Right renal pelvis (tissue), 4 donors: ENCODE data around the gene MLLT3. TPM values are rescaled to one million over a fixed set of nuclear protein-coding genes. Genes with fewer than 3 reads are reported as not detected.
"Not testable (repeated sequence)": the region's sequence is repeated elsewhere in the genome, so short reads cannot be mapped to it uniquely, and the experiment has no call there.

Experiments
- DNase-seq, 4 donors: peaks; one replicate each; pipeline ENCODE4 v3.0.0-alpha.2; 2013; ENCODE audit warnings: low read depth in 4 of 4, low spot score in 3 of 4, missing footprints in 1 of 4
- polyA plus RNA-seq, 4 donors: library from polyadenylated mRNA; unstranded; fragments of 120-200 nt; gene quantifications; one replicate each; pipeline ENCODE4 v1.2.1, GENCODE V29; 2013; ENCODE audit not compliant: insufficient read length in 4 of 4

MLLT3 gene
- polyA plus RNA-seq, 4 donors, result 29.0 to 36.0 (median 33.3) TPM

- no peak for DNase-seq
These were observed 21.0 kb downstream of the MLLT3 start for GRCh38 chr9:20601292-20601691.

GRCh38 chr9:20599195-20599594 is 23.1 kb downstream of the MLLT3 start:
- DNase-seq, result no peak

GRCh38 chr9:20598367-20598766 is 23.9 kb downstream of the MLLT3 start:
- no peak for DNase-seq

GRCh38 chr9:20597862-20598261 is 24.4 kb downstream of the MLLT3 start:
- no peak for DNase-seq

GRCh38 chr9:20594608-20595007 is 27.7 kb downstream of the MLLT3 start:
- no peak for DNase-seq

- no peak for DNase-seq
These were observed 28.8 kb downstream of the MLLT3 start for GRCh38 chr9:20593537-20593936.

GRCh38 chr9:20593105-20593504 is 29.2 kb downstream of the MLLT3 start:
- DNase-seq, result no peak

- no peak for DNase-seq
These were observed 29.6 kb downstream of the MLLT3 start for GRCh38 chr9:20592673-20593072.

GRCh38 chr9:20591223-20591622 is 31.1 kb downstream of the MLLT3 start:
- no peak for DNase-seq

- DNase-seq, result no peak
These were observed 37.2 kb downstream of the MLLT3 start for GRCh38 chr9:20584968-20585643.

GRCh38 chr9:20583088-20583487 is 39.2 kb downstream of the MLLT3 start:
- DNase-seq, result not testable (repeated sequence)

GRCh38 chr9:20582150-20582549 is 40.1 kb downstream of the MLLT3 start:
- no peak for DNase-seq

GRCh38 chr9:20580673-20581072 is 41.6 kb downstream of the MLLT3 start:
- no peak for DNase-seq

GRCh38 chr9:20579524-20580314 is 42.6 kb downstream of the MLLT3 start:
- no peak for DNase-seq

- DNase-seq, result no peak
These were observed 49.3 kb downstream of the MLLT3 start for GRCh38 chr9:20573023-20573422.

GRCh38 chr9:20570756-20571155 is 51.5 kb downstream of the MLLT3 start:
- no peak for DNase-seq

GRCh38 chr9:20570087-20570486 is 52.2 kb downstream of the MLLT3 start:
- no peak for DNase-seq

- no peak for DNase-seq
These were observed 52.8 kb downstream of the MLLT3 start for GRCh38 chr9:20569525-20569924.

GRCh38 chr9:20568400-20568799 is 53.9 kb downstream of the MLLT3 start:
- DNase-seq, result no peak

GRCh38 chr9:20566401-20566800 is 55.9 kb downstream of the MLLT3 start:
- no peak for DNase-seq

- no peak for DNase-seq
These were observed 57.6 kb downstream of the MLLT3 start for GRCh38 chr9:20564650-20565049.

- DNase-seq, result no peak
These were observed 58.4 kb downstream of the MLLT3 start for GRCh38 chr9:20563917-20564316.
